HCT116 (cell line): ENCODE data around the gene GIGYF1.

Source experiments
- CEBPB ChIP-seq: IDR thresholded peaks from 2 replicates; pipeline ENCODE4 v1.6.1; 2012; ENCODE audit warnings: low read depth
- MAX ChIP-seq: IDR thresholded peaks from 2 replicates; pipeline ENCODE4 v1.6.1; 2012
- POLR2A ChIP-seq: IDR thresholded peaks from 2 replicates; pipeline ENCODE4 v1.7.0; 2011; ENCODE audit warnings: borderline replicate concordance; ENCODE audit not compliant: insufficient read depth, insufficient read length; ENCODE audit errors: extremely low read depth
- RAD21 ChIP-seq: IDR thresholded peaks from 2 replicates; pipeline ENCODE4 v1.6.1; 2012; ENCODE audit warnings: low read depth, mild to moderate bottlenecking
- SP1 ChIP-seq: IDR thresholded peaks from 2 replicates; pipeline ENCODE4 v1.6.1; 2012; ENCODE audit warnings: low read depth
- TCF7L2 ChIP-seq: IDR thresholded peaks from 2 replicates; pipeline ENCODE4 v1.7.0; 2011; ENCODE audit warnings: borderline replicate concordance, inconsistent platforms; ENCODE audit not compliant: insufficient read depth, insufficient read length; ENCODE audit errors: extremely low read depth
- TF ChIP-seq, protein P1 (sequence below), 3 experiments: fragments of 200-600 bp in 1 of 3; sonication (generic) in 1 of 3; IDR thresholded peaks in 2 of 3; conservative IDR thresholded peaks in 1 of 3; 2 replicates each; pipeline ENCODE4 v1.5.1; 2012 to 2017; ENCODE audit warnings: low read depth in 2 of 3, low read length in 2 of 3, antibody characterized with exemption in 1 of 3, borderline replicate concordance in 1 of 3, control low read depth in 1 of 3, mild to moderate bottlenecking in 1 of 3, mixed read lengths in 1 of 3, mixed run types in 1 of 3, moderate library complexity in 1 of 3; ENCODE audit not compliant: insufficient read depth in 1 of 3

DNA sequence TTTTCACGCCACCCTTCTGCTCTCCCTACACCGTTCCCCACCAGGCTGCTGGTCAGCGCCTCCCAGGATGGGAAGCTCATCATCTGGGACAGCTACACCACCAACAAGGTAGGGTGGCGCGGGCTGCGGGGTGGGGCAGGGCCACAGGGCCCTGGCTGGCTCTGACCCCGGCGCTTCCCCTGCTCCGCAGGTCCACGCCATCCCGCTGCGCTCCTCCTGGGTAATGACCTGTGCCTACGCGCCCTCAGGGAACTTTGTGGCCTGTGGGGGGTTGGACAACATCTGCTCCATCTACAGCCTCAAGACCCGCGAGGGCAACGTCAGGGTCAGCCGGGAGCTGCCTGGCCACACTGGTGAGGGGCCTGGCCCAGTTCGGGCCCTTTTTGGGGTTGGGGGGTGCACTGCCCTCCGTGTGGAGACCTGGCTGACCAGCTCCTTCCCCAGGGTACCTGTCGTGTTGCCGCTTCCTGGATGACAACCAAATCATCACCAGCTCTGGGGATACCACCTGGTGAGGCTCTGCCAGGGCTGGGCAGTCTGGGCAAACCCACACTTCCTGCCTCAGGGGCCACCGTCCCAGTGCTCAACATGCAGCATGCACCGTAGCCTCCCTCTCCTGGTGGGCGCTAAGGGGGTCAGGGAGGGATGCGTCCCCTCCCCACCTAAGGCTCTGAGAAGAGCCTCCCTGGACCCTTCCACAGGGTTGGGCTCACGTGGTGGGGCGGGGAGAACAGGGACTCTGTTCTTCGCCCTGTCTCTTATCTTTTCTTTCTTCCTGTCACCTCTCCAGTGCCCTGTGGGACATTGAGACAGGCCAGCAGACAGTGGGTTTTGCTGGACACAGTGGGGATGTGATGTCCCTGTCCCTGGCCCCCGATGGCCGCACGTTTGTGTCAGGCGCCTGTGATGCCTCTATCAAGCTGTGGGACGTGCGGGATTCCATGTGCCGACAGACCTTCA lies 16.5 kb downstream of the GIGYF1 start:
- TF ChIP-seq, protein P1, sequence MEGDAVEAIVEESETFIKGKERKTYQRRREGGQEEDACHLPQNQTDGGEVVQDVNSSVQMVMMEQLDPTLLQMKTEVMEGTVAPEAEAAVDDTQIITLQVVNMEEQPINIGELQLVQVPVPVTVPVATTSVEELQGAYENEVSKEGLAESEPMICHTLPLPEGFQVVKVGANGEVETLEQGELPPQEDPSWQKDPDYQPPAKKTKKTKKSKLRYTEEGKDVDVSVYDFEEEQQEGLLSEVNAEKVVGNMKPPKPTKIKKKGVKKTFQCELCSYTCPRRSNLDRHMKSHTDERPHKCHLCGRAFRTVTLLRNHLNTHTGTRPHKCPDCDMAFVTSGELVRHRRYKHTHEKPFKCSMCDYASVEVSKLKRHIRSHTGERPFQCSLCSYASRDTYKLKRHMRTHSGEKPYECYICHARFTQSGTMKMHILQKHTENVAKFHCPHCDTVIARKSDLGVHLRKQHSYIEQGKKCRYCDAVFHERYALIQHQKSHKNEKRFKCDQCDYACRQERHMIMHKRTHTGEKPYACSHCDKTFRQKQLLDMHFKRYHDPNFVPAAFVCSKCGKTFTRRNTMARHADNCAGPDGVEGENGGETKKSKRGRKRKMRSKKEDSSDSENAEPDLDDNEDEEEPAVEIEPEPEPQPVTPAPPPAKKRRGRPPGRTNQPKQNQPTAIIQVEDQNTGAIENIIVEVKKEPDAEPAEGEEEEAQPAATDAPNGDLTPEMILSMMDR (IDR thresholded peaks at IDR 0.05 in 2 of 3, conservative IDR thresholded peaks at IDR 0.05 in 1 of 3; ENCODE audit: borderline replicate concordance in 1 of 3, insufficient read depth in 1 of 3, low read depth in 2 of 3, low read length in 2 of 3): no peak
- TF ChIP-seq RAD21 (no peak), CEBPB (no peak), SP1 (no peak), TCF7L2 (no peak), MAX (no peak), POLR2A (no peak)
